NCI-H1436 treated with DMSO at 0.1 percent for 48 hours (cell line): ENCODE measurements around the gene GDPGP1.
"Not testable (repeated sequence)": the region's sequence is repeated elsewhere in the genome, so short reads cannot be mapped to it uniquely, and the experiment has no call there.

Experiments used
- DNase-seq: peaks from one replicate; lab custom pipeline; 2025; lab: John Stamatoyannopoulos, UW

GDPGP1 gene

GRCh38 chr15:90225504-90226234 is 8.3 kb upstream of the GDPGP1 start:
- no peak for DNase-seq

GRCh38 chr15:90227336-90227735 is 6.7 kb upstream of the GDPGP1 start:
- DNase-seq: no peak

- no peak for DNase-seq
Measured at GRCh38 chr15:90227816-90228772, 5.9 kb upstream of the GDPGP1 start.

GRCh38 chr15:90228960-90229359 is 5.0 kb upstream of the GDPGP1 start:
- DNase-seq: no peak

- DNase-seq: no peak
Measured at GRCh38 chr15:90230071-90230494, 3.9 kb upstream of the GDPGP1 start.

- no peak for DNase-seq
Measured at GRCh38 chr15:90230610-90231009, 3.4 kb upstream of the GDPGP1 start.

GRCh38 chr15:90231028-90232017 is 2.7 kb upstream of the GDPGP1 start:
- no peak for DNase-seq

GRCh38 chr15:90232196-90232595 is 1.8 kb upstream of the GDPGP1 start:
- DNase-seq: no peak

GRCh38 chr15:90232941-90233386 is 1.0 kb upstream of the GDPGP1 start:
- DNase-seq: no peak

GRCh38 chr15:90233387-90234095 is 468 bp upstream of the GDPGP1 start, which contains the start of gene CIB1:
CIB1 (minus strand) TSS chr15:90233941; CDS start chr15:90233885, 56 bp downstream.
- DNase-seq: no peak

GRCh38 chr15:90239371-90239770 is 5.4 kb downstream of the GDPGP1 start:
- DNase-seq: no peak

- no peak for DNase-seq
Measured at GRCh38 chr15:90240856-90241255, 6.8 kb downstream of the GDPGP1 start.

- DNase-seq: no peak
Measured at GRCh38 chr15:90241343-90242192, 7.6 kb downstream of the GDPGP1 start.

GRCh38 chr15:90243943-90244639 is 10.1 kb downstream of the GDPGP1 start:
- no peak for DNase-seq

GRCh38 chr15:90248789-90249202 is 14.8 kb downstream of the GDPGP1 start:
- no peak for DNase-seq

GRCh38 chr15:90249203-90249863 is 15.3 kb downstream of the GDPGP1 start, which contains the start of gene TTLL13:
TTLL13 (plus strand) TSS chr15:90249556; CDS start chr15:90250631, 1,075 bp downstream.
- peak; percentile 48 for DNase-seq

- no peak for DNase-seq
Measured at GRCh38 chr15:90257776-90258175, 23.8 kb downstream of the GDPGP1 start.

GRCh38 chr15:90259524-90259923 is 25.5 kb downstream of the GDPGP1 start:
- no peak for DNase-seq

- not testable (repeated sequence) for DNase-seq
Measured at GRCh38 chr15:90260731-90261130, 26.7 kb downstream of the GDPGP1 start.
